HK-2 (cell line): Measurements from ENCODE around the gene GLI2.

ENCODE experiments used
- DNase-seq: peaks from one replicate; pipeline ENCODE4 v3.0.0-alpha.2; 2018; ENCODE audit not compliant: unreplicated experiment

The GLI2 gene

DNA sequence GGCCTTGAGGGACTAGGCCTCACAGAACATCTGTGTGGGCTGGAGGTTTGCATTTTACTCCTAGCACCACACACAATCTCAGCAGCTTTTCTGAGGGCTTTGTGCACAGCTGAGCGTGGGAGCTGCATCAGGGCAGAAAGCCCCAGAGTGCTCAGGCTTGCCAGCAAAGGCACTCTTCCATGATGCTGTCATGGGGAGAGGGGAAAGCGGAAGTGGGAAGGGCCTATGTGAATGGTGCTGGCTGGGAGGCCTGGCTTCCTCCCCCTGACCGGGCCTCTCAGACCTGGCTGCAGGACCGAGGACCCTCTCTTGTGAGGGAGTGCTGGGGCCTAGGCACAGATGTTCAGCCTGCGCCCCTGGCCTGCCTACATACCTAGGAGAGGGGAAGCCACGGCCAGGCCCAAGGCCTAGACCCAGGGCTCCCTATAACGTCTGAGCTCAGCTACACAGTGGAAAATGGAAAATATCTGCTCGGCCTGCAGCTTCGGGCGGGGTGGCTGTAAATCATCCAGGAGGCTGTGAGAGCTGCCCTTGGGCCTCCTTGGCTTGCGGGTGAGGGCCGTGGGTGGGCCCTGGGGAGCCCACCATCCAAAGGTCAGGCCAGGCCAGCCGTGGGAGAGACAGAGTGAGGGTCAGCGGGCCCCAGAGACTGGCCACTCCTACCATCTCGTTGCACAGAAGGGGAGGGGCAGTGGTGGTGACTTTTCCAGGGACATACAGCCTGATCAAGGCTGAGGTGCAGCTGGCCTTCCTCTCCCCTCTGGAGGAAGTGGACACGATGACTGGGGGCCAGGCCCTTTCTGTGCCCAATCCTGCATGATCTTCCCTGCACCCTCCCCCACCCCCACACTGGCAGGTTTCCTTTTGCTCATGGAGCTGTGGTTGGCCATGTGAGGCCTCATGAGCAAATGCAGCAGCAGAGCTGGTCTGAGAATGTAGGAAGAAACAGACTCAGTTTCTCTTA, 22.8 kb downstream of the GLI2 start:
- no peak for DNase-seq

DNA sequence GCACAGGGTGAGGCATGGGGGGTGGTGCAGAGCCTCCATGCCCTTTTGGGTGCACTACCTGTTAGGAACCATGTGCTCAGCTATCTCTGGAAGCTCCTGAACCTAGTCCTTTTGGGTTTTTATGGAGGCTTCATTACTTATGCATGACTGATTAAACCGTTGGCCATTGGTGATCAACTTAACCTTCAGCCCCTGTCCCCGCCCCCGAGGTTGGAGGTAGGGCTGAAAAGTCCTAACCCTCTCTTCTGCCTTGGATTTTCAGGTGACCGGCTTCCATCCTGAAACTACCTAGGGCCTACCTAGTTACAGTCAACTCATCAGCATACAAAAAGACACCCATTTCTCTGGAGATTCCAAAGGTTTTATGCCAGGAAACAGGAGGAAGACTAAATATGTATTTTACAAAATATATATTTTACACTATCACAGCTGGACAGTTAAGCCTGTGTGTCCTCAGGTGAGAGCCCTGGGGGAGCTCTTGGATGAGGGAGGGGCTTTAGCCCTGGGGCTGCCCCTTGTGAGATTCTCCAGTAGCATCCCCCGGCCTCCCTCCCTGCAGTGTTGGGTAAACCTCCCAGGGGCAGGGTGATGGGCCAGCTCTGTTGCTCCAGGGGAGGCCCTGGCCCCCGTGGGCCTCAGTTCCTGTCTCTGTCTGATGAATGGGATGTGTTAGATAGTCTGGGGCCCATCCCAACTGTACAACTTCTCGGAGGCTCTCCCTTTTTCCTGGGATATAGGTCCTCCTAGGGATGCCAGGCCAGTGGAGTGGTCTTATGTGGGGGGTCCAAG, 24.1 kb downstream of the GLI2 start:
- no peak for DNase-seq

DNA sequence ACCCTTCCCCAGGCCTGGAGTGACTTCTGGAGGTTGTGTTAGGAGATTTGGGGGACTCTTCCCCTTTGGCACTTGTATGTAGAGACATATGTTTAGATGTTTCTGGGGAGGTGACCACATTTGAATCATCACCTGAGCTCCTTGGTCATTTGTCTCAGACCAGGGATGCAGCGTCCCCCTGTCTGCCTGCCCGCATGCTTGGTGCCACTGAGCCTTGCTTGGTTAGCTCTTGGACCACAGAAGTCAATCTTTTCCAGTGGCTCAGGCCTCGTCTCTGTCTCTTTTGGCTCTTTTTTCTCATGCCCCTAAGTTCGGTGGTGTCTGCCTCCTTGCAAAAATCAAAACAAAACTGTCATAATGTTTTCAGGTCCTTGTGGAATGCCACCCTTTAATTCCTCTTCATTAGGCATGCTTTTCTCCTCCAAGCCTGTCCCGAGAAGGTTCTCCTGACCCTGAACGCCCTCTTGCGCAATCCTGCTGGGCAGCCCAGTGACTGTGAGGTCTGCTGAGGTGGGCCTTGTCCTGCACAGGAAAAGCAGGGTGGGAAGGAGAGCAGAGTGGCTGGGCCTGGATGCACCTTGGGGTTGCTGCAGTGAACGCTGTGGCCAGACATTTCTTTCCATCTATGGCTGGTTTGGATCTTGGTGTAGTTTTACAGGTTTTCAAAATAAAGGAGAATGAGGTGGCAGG, 24.9 kb downstream of the GLI2 start:
- no peak for DNase-seq

DNA sequence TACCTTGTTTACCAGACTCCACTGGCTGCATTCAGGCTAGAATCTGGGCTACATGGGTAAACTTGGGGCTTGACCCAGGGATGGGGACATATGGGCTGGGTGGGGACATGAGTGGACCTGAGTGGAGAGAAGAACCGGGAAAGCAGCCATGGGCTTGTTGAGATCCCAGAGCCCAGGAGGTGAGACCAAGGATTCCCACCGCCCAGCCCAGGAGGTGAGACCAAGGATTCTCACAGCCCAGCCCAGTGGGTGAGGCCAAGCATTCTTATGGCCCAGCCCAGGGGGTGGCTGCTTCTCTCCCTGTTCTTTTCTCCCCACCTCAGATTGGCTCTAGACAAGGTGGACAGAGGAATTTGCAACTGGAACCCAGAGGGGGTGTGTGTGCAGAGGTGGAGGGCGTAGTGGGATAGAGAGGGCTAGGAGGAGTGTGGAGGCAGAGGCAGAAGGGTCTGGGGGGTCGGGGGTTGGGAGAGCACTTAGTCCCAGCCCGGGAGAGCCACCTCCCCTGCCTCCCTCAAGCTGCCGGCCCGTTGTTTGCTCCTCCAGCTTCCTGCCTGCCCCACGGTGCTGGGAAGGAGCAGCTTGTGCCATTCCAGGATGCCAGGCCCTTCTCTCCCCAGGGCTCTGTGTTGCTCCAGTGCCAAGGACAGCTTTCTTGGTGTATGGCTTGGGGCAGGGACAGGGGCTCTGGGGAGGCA, 25.6 kb downstream of the GLI2 start:
- no peak for DNase-seq

DNA sequence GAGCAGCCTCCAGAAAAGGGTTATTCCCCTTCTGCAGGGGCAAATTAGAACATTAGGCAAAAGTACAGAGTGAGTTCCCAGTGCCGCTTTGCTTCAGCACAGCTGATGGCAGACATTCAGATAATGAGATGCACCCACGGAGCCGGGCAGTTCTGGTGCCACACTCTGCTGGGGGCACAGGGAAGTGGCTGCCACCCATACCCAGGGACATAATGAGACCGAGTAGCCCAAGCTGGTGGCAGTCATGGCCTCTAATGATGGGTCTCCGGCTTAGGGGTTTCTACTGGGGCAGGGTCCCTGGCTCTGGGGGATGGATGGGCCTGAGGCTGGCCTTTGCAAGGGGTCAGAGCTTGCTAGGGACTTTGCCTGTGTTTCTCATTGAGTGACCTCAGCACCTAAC, 26.2 kb downstream of the GLI2 start:
- DNase-seq: no peak

DNA sequence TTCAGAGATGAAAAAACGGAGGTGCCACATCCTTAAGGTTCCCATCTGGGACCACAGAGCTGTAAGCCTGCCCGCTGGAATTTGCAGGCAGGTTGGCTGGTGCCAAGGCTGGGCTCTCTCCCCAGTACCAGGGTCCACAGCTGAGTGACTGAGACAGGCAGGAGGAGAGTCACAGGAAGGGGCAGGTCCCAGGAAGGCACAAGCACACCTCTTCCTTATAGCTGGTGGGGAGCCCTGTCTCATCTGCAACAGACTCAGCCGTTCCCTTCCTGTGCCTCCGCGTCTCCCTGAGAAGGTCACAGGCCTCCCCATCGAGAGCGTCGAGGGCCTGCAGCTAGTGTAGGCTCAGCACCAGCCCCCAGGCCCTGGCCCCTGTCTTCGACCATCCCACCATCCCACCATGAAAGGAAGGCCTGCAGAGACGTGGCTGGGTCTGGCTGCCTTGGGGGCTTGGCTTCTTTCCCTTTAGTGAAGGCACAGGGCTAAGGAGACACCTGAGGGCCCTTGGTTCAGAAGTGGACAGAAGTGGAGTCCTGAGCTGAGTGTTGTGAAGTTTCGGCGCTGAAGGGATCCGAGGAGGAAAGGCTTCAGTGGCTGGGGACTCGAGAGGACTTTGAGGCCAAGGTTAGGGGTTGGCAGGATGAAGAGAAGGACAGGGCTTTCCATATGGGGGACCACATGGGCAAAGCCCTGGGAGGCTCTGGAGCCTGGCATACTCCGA, 26.8 kb downstream of the GLI2 start:
- DNase-seq: no peak

DNA sequence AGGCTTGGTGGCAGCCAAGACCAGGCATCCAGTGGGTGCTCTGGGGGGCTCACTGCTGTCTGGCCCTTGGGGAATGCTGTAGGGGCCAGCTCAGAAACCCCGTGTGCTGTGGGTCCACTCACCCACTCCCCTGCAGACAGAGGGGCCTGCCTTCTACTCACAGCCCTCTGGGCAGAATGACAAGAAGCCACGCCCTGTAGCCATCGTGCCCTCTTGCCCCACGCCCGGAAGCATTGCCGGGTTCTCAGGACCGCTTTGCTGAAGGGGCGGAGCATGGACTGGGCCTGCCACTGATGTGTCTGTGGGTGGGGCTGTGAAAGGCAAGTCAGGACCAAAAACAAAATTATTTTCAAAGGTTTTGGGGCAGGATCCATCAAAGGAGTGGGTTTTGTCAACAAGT, 27.8 kb downstream of the GLI2 start:
- DNase-seq: no peak

DNA sequence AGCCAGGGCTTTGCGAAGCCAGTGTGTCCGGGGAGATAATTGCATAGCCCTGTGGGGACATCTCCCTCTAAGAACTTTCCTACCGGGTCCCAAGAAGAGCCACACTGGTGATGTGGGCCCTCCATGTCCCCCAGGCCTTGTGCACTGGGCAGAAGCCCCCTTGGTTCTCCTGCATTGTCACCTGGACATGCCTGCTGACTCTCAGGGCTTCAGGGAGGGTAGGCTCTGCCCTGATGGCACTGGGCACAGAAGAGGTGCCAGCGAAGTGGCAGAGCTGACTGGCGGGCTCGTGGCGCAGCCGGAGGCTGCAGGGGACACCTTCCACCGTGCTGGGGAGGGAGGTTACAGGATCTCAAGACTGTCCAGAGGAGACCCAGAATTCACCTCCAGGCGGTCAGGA, 28.3 kb downstream of the GLI2 start:
- no peak for DNase-seq

DNA sequence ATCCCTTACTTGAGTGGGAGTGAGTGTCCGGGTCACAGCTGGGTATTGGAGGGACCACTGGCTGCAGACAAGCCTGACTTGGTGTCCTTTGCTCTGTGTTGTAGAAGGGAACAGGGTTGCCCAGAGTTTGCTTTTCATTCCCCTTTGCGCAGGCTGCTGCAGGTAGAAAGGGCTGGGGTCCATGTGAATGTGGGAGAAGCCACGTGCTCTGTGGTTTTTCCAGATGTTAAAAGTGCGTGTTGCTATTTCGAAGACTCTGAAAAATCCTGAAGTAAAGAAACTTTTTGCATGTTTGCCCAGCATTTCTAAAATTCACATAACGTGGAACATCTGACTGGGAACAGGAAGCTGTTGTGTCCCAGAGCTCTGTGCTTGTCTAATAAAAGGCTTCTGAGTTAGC, 28.8 kb downstream of the GLI2 start:
- DNase-seq: no peak

DNA sequence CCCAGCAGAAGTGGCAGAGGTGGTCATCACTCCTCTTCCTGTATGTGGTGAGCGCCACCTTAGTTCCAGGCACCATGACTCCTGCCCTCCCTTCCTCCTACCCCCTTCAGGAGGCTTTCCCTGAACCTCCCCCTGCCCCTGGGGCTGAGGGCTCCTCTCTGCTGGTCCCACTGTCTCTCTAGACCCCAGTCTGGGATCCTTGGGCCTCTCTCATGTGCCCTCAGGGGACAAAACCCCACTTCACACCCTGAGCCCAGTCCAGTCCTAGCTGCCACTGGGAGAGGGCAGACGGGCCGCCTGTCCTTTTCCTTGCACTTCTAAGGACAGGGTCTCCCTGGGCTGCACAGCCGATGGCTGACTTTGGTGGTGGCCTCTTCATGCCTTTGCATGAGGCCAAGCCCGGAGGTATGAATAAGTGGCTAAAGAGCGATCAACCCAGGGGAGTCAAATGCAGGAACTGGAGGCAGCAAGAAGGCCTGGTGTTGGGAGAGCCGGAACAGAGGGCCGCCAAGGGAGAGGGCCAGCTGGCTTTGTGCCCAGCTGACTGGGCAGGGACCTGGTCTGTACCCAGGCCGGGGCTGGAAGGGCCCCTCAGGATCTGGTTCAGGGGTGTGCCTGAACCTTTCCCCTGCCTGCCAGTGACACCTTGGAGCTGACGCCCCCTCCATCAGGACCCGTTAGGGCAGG, 29.5 kb downstream of the GLI2 start:
- DNase-seq: no peak

DNA sequence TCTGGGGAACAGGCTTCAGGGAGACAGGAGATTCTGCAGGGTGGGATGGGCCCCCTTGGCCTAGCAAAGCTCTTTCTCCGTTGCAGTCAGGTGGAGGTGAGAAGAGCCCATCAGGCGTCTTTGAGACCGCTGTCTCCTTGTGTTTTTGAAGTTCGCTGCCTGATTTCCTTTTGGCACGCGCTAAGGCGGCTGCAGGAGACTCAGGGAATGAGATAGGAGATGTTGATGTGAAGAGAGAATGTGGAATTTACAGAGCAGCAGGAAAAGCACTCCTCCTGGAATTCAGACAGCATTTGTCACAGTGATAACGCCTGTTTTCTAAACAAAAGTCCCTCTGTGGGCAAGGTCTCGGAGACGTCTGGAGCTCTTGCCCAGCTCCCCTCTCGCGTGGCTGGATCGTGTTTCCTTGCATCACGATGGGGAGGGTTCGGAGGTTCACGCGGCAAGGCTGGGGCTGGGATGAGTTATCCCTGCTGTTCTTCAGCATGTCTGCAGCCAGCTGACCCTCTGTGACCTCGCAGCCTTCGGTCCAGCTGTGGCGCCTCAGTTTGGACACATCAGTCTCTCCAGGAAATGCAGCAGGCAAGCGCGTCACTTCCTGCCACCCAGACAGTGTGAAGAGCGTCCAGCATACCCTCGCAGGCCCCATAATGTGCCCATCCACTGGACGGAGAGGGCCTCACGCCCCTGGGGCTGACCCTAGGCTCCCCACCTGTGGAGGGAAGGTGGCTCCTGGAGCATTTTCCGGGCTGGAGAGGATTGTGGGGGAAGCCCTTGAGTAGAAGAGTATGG, 30.2 kb downstream of the GLI2 start:
- no peak for DNase-seq

DNA sequence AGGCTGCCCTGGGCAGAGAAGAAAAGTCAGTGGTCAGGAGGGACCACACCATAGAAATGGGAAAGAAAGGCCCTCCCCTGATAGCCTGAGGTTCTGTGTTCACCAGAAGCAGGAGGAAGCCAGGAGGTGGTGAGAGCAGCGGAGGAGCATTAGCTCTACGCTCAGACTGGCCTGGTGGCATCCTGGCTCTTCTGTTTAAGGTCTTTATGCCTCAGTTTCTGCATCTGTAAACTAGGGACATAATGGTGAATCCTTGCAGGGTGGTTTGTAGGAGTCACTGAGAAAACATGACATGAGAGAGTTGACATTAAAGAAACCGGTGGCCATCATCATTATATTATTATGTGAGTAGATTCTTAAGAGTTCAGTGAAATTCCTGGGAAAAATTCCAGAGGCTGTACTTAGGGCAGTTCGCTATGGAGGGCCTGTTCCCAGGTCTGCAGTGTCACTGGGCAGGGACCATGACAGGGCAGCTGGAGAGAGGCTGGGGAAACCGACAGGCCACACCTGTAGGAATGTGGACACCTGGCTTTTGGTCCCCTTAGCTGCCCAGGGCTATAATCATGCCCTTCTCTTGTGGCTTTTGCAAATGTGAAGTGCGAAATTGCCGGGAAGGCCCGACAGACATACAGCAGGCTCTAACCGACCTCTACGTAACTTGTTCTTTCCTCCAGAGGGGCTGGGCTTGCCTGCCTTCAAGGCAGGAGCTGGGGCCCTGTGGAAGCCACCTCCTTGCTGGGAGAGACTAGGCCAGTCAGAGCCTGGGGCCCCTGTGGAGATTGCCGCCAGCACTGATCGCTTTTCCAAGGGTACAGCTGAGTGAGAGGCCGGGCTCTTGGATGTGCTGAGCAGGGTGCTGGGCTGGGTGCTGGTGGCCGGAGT, 31.0 kb downstream of the GLI2 start:
- DNase-seq: no peak

DNA sequence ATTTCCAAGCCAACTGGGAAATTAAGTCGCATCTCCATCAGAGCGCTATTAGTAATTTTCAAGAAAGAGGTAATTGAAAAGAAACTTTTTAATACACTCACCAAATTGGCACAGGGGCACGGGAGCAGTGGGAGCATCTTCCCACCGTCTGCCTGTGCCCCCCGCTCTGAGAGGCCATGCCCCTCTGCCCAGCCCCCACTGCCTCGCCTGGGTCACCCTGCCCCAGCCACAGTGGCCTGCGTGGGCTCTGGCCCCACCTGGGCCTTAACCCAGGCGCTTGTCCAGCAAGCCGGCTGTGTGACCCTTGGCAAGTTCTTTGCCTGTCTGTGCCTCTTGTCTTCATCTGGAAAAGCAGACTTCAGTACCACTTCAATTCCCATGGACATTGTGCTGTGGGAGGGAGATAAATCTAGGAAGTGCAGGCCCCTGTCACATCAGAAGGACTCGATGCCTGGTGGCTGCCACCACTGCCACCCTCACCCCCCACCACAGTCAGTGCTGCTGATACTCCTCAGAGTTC, 31.9 kb downstream of the GLI2 start:
- DNase-seq: no peak

DNA sequence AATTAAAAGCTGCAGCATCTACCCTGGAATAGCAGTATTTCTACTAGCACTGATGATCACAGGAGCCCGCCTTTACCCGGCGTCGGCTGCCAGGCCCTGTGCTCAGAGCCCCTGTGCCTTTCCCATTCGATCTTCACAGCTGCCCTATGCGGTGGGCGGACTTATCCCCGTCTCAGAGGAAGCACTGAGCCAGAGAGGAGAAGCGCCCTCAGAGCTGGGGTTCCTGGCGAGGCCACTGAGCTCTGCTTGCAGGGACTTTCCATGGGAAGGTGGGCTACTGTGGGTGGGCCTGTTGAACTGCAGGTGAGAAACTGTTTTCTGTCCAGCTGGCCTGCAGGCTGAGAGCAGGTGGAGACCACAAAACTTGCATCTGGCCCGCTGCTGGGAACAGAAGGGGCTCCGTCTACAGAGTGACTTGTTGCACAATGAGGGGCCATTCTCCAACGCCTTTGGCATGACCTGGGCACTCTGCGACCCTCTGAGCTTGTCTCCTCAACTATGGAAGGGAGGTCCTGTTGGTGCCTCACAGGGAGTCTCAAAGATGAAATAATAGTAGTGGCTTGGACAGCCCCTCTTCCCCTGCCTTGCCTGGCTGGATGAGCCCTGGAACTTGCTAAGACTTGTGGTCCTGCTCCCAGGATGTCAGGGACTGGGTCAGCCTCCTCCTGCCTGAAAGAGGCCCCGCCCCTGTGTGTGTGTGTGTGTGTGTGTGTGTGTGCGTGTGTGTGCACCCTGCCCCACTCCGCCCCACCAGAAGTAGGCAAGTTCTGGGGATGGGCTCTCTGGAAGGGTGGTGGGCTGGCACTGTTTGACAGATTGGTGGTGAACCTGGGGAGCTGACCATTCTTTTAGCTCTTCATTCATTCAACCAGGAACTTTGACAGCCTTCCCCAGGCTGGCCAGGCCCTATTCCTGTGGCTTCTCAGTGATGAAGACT, 32.7 kb downstream of the GLI2 start:
- no peak for DNase-seq

DNA sequence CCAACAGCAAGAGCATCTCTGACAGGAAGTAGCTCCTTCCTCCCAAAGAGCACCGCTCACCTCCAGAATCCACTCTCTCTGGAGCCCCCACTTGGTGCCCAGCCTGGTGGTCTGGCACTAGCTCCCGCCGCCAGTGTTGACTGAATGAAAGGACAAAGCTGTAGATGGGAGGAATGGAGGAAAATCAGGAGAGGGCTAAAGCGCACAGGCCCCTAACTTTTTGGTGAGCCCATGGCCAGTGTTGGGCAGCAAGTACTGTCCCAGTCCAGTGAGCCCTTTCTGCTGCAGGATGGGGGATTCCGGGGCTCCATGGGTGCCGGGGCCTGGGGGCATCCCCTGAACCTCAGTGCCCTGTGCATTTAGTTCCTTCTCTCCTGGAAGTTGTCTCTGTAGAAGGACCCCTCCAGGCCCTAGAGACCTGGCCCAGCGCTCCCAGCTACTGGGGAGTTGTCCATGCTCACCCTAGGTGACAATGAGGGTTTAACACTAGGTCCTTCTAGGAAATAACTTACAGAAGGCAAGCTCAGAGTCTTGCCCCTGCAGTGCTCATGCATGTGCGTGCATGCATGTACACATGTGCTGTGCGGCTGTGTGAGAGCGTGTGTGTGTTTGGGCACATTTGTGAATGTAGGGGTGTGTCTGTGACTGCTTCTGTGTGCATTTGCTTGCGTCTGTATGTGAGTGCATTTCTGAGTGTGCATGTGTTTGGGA, 33.6 kb downstream of the GLI2 start:
- DNase-seq: no peak

DNA sequence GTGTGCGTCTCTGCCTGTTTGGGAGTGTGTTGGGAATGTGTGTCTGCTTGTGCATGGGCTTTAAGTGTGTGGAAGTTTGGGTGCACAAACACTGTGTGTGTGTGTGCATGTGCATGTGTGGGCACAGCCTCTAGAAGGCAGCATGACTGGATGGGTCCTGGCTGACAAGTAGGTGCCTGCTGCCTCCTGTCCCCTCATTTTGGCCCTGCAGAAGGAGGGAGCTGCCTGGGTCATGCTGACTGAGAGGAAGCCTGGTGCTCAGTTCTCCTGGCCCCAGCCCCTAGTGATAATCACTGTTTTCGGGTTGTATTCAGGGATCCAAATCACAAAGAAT, 34.1 kb downstream of the GLI2 start:
- no peak for DNase-seq

DNA sequence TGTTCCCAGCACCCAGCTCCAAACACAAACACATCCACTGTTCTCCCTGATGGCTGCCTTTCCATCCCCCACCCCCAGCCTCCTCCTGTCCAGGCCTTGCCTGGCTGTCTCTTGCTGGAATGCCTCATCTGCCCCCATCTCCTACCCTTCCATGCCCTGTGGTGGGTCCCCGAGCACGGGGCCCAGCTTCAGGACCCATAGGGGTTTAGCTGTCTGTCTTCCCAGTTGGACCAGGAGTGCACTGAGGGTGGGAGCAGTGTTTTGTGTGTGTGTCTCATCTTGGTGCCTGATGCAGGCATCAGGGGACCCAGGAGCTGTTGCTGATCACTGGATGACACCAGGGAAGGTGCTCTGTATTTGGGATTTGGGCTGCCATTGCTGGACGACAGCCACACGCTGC, 34.5 kb downstream of the GLI2 start:
- no peak for DNase-seq
